B cell (primary cell): Measurements from ENCODE around the gene REG3G. TPM values are rescaled to one million over a fixed set of nuclear protein-coding genes. Genes with fewer than 3 reads are reported as not detected.

ENCODE experiments used
- ATAC-seq: fragments of 200-7000 bp; cut with Tn5 transposase; one replicate; pipeline ENCODE4 v1.10.0; 2021; ENCODE audit warnings: low read depth, mild to moderate bottlenecking, moderate number of reproducible peaks, moderate library complexity
- CTCF ChIA-PET: fragments of 350-600 bp; sonication (Branson Sonifier 250); formaldehyde crosslinking; loops from one replicate; lab custom pipeline; 2021; ENCODE audit warnings: antibody characterized with exemption, inconsistent platforms; lab: Charles Lee
- POLR2A ChIA-PET: fragments of 350-600 bp; sonication (Branson Sonifier 250); formaldehyde crosslinking; loops from one replicate; lab custom pipeline; 2021; ENCODE audit warnings: antibody characterized with exemption; lab: Charles Lee
- DNase-seq: peaks from one replicate; pipeline ENCODE4 v3.0.0; 2013
- H2AFZ ChIP-seq: 2 replicates; pipeline ENCODE4 v1.6.1; 2012; ENCODE audit warnings: mild to moderate bottlenecking, low read depth, low read length; ENCODE audit not compliant: insufficient read depth, poor library complexity, severe bottlenecking
- H3K27ac ChIP-seq, 2 donors: 1 replicate in 1 of 2; 2 replicates in 1 of 2; pipeline ENCODE4 v1.5.1; 2012 to 2013; ENCODE audit warnings: low read length in 2 of 2, mild to moderate bottlenecking in 2 of 2, moderate library complexity in 1 of 2
- H3K27me3 ChIP-seq, 4 experiments: fragments of 200-600 bp in 1 of 4; sonication (generic) in 1 of 4; replicated peaks in 1 of 4; 1 replicate in 2 of 4; 2 replicates in 2 of 4; pipeline versions ENCODE4 v1.6.1 to v1.7.0; 2013 to 2016; ENCODE audit warnings: low read length in 3 of 4, mild to moderate bottlenecking in 2 of 4, mixed read lengths in 1 of 4, moderate library complexity in 1 of 4; ENCODE audit not compliant: insufficient read depth in 4 of 4, control insufficient read depth in 3 of 4; ENCODE audit errors: control extremely low read depth in 1 of 4
- H3K36me3 ChIP-seq, 2 experiments: replicated peaks in 1 of 2; 1 replicate in 1 of 2; 2 replicates in 1 of 2; pipeline versions ENCODE4 v1.6.1 to v1.7.1; 2013; ENCODE audit warnings: low read length in 1 of 2; ENCODE audit not compliant: insufficient read depth in 2 of 2, control insufficient read depth in 1 of 2; ENCODE audit errors: control extremely low read depth in 1 of 2, extremely low read depth in 1 of 2
- H3K4me1 ChIP-seq, 2 donors: fragments of 200-600 bp in 1 of 2; sonication (generic) in 1 of 2; 1 replicate in 1 of 2; 2 replicates in 1 of 2; pipeline versions ENCODE4 v1.5.1 to v1.6.1; 2013 to 2017; ENCODE audit warnings: low read length in 2 of 2; ENCODE audit not compliant: control insufficient read depth in 2 of 2, insufficient read depth in 2 of 2
- H3K4me2 ChIP-seq: replicated peaks from 2 replicates; pipeline ENCODE3; 2012; ENCODE audit warnings: mild to moderate bottlenecking, low read depth, low read length; ENCODE audit not compliant: poor library complexity, severe bottlenecking
- H3K4me3 ChIP-seq, 5 experiments: fragments of 200-600 bp in 1 of 5; sonication (generic) in 1 of 5; 1 replicate in 3 of 5; 2 replicates in 2 of 5; pipeline versions ENCODE4 v1.5.1 to v1.7.0; 2011 to 2016; ENCODE audit warnings: low read length in 4 of 5, mild to moderate bottlenecking in 4 of 5, low read depth in 2 of 5, control low read depth in 1 of 5, moderate library complexity in 1 of 5; ENCODE audit not compliant: insufficient read depth in 1 of 5; ENCODE audit errors: control extremely low read depth in 1 of 5, extremely low read depth in 1 of 5
- H3K79me2 ChIP-seq: fragments of 200-600 bp; sonication (generic); one replicate; pipeline ENCODE4 v1.6.0; 2016; ENCODE audit warnings: low read length; ENCODE audit not compliant: control insufficient read depth, insufficient read depth
- H3K9ac ChIP-seq: fragments of 200-600 bp; sonication (generic); 2 replicates; pipeline ENCODE4 v1.6.1; 2017; ENCODE audit warnings: mild to moderate bottlenecking, low read length, moderate library complexity
- H3K9me3 ChIP-seq, 3 donors: one replicate each; pipeline versions ENCODE4 v1.6.1 to v1.7.1; 2013; ENCODE audit warnings: low read length in 2 of 3; ENCODE audit not compliant: control insufficient read depth in 2 of 3, insufficient read depth in 1 of 3; ENCODE audit errors: control extremely low read depth in 1 of 3
- H4K20me1 ChIP-seq: 2 replicates; pipeline ENCODE4 v1.6.0; 2012; ENCODE audit warnings: mild to moderate bottlenecking, low read length; ENCODE audit not compliant: insufficient read depth, control insufficient read depth, poor library complexity, severe bottlenecking
- H3K27ac Mint-ChIP-seq: one replicate; pipeline ENCODE4 v1.8.0; 2021; ENCODE audit warnings: mixed read lengths
- H3K27me3 Mint-ChIP-seq: one replicate; pipeline ENCODE4 v1.8.0; 2021; ENCODE audit warnings: mixed read lengths
- H3K4me1 Mint-ChIP-seq: one replicate; pipeline ENCODE4 v1.8.0; 2021; ENCODE audit warnings: mixed read lengths
- H3K4me3 Mint-ChIP-seq: one replicate; pipeline ENCODE4 v1.8.0; 2021; ENCODE audit warnings: mixed read lengths
- H3K9me3 Mint-ChIP-seq: one replicate; pipeline ENCODE4 v1.8.0; 2022; ENCODE audit warnings: mixed read lengths; ENCODE audit not compliant: insufficient read depth
- EZH2 ChIP-seq: IDR thresholded peaks from 2 replicates; pipeline ENCODE4 v1.6.1; 2012; ENCODE audit warnings: borderline replicate concordance, low read depth, mild to moderate bottlenecking, moderate library complexity, low read length; ENCODE audit not compliant: insufficient read depth, poor library complexity, severe bottlenecking
- WGBS: methylation state at CpG from one replicate; pipeline ENCODE4 v1.1.5; 2013; ENCODE audit warnings: missing lambda C conversion rate; ENCODE audit not compliant: insufficient coverage; 5-methylcytosine and 5-hydroxymethylcytosine counted together
- intact Hi-C: fragments of 100-400 bp; cut with micrococcal nuclease; formaldehyde crosslinking; loops from one replicate; pipeline ENCODE4 v1.10.0; 2022
- polyA plus RNA-seq: library from polyadenylated mRNA; depleted of rRNA; stranded (reverse); fragments of >200 nt; gene quantifications from 2 replicates; pipeline ENCODE4 v1.2.3, GENCODE V29; 2012
- total RNA-seq, 2 donors: library from RNA; stranded (reverse); fragments of 120-200 nt in 1 of 2; gene quantifications; 1 replicate in 1 of 2; 2 replicates in 1 of 2; pipeline versions ENCODE4 v1.2.3 to v1.2.4, GENCODE V29; 2013 to 2022
- TF ChIP-seq, protein P1 (sequence below): fragments of 200-600 bp; IDR thresholded peaks from one replicate; pipeline ENCODE4 v1.8.0; 2022; ENCODE audit warnings: antibody characterized with exemption, mild to moderate bottlenecking

The REG3G gene
- total and polyA plus RNA-seq, 2 donors (not counting 1 experiment from before 2014, with no cell fraction given), result not detected

DNA sequence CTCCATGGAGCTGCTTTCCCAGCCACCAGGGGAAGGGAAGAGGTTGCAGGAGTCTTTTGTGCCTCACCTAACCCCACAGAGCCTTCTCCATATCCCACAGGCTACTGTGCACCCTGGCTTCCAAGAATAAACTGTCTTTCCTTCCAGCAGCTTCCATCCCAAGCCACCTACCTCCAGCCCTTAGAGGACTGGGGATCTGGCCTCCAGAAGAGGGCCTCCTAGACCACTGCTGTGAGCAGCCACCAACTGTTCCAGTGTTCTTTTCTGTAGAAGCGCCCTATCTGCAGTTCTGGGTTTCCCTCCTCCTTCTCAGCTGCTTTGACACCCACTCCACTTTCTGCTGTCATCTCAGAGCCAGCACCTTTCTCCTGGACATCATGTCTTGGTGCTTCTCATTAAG is 30.7 kb upstream of the REG3G start:
- DNase-seq (no peak), ATAC-seq (no peak)
- Mint-ChIP-seq H3K4me3 (no peak overlapping the region), H3K4me1 (peaks cover 14% of the 10 kb centered on the region), H3K27ac (no peak overlapping the region), H3K9me3 (no peaks in the 10 kb centered on the region), H3K27me3 (peaks cover 37% of the 10 kb centered on the region)
- CTCF ChIA-PET, result no interaction called here
- Histone ChIP-seq H3K9ac (no peak overlapping the region), H4K20me1 (no peaks in the 10 kb centered on the region), H3K4me2 (no peak overlapping the region), H3K4me1 (peaks cover 9 to 12% of the 10 kb centered on the region in 2 donors), H3K36me3 (no peaks in the 10 kb centered on the region), H3K27me3 (peaks cover 0 to 22% (median 9%) of the 10 kb centered on the region in 4 experiments), H3K27ac (no peak overlapping the region), H2AFZ (no peak overlapping the region), H3K4me3 (no peak overlapping the region), H3K9me3 (peaks cover 0 to 19% (median 0%) of the 10 kb centered on the region in 3 donors), H3K79me2 (no peaks in the 10 kb centered on the region)
- POLR2A ChIA-PET, result no interaction called here
- WGBS, result 67% methylated on average over 1 of the region's 1 CpG
- intact Hi-C loops, result no loop called here
- TF ChIP-seq, protein P1, sequence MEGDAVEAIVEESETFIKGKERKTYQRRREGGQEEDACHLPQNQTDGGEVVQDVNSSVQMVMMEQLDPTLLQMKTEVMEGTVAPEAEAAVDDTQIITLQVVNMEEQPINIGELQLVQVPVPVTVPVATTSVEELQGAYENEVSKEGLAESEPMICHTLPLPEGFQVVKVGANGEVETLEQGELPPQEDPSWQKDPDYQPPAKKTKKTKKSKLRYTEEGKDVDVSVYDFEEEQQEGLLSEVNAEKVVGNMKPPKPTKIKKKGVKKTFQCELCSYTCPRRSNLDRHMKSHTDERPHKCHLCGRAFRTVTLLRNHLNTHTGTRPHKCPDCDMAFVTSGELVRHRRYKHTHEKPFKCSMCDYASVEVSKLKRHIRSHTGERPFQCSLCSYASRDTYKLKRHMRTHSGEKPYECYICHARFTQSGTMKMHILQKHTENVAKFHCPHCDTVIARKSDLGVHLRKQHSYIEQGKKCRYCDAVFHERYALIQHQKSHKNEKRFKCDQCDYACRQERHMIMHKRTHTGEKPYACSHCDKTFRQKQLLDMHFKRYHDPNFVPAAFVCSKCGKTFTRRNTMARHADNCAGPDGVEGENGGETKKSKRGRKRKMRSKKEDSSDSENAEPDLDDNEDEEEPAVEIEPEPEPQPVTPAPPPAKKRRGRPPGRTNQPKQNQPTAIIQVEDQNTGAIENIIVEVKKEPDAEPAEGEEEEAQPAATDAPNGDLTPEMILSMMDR, result no peak
- no peak for TF ChIP-seq EZH2

DNA sequence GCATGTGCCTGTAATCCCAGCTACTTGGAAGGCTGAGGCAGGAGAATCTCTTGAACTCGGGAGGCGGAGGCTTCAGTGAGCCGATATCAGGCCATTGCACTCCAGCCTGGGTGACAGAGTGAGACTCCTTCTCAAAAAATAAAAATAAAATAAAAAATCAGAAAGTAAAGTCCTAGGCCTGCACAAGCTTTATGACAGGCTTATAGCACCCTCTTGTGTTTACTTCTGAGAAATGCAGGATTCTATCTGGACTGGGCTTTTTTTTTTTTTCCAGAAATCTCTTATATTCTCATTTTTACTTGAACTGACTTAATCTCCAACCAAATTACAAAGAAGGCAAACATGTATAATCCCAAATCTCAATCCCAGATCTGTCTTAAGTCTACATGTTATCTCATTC is 26.1 kb upstream of the REG3G start:
- TF ChIP-seq, protein P1, result peak; percentile 22
- TF ChIP-seq EZH2, result no peak
- no peaks in the 10 kb centered on the region for H3K36me3 ChIP-seq
- no peak overlapping the region for H3K4me3 Mint-ChIP-seq
- no peak overlapping the region for H3K4me2 ChIP-seq
- no peak overlapping the region for H2AFZ ChIP-seq
- no peak overlapping the region for H3K4me3 ChIP-seq
- H3K9me3 Mint-ChIP-seq, result no peaks in the 10 kb centered on the region
- no peaks in the 10 kb centered on the region for H3K4me1 ChIP-seq
- H3K27ac ChIP-seq, result no peak overlapping the region
- no peaks in the 10 kb centered on the region for H3K9me3 ChIP-seq
- H3K79me2 ChIP-seq, result no peaks in the 10 kb centered on the region
- H3K9ac ChIP-seq, result no peak overlapping the region
- no peak for DNase-seq
- no peak for ATAC-seq
- ChIA-PET CTCF (no interaction called here), POLR2A (no interaction called here)
- WGBS, result no CpG with 5 or more reads among the region's 3 CpGs
- peaks cover 12% of the 10 kb centered on the region for H3K27me3 Mint-ChIP-seq
- no peaks in the 10 kb centered on the region for H4K20me1 ChIP-seq
- no peaks in the 10 kb centered on the region for H3K4me1 Mint-ChIP-seq
- intact Hi-C loops, result no loop called here
- H3K27me3 ChIP-seq, result peaks cover 0 to 7% (median 0%) of the 10 kb centered on the region in 4 experiments
- H3K27ac Mint-ChIP-seq, result no peak overlapping the region
